Panc1 (cell line): ENCODE results near the gene COL27A1.

Experiments used
- POLR2AphosphoS5 ChIP-seq: IDR thresholded peaks from 2 replicates; pipeline ENCODE4 v1.6.1; 2012; ENCODE audit warnings: mild to moderate bottlenecking, low read depth, low read length, moderate library complexity
- SIN3A ChIP-seq: IDR thresholded peaks from 2 replicates; pipeline ENCODE4 v1.6.1; 2012; ENCODE audit warnings: low read depth, mild to moderate bottlenecking, low read length, moderate library complexity, borderline replicate concordance; ENCODE audit not compliant: insufficient read depth
- TCF7L2 ChIP-seq: IDR thresholded peaks from 2 replicates; pipeline ENCODE4 v1.6.1; 2011; ENCODE audit warnings: mild to moderate bottlenecking, low read depth, low read length, inconsistent platforms
- TF ChIP-seq, protein P1 (sequence below): fragments of 450-650 bp; IDR thresholded peaks from 2 replicates; pipeline ENCODE4 v1.5.1; 2017; ENCODE audit warnings: mild to moderate bottlenecking
- TF ChIP-seq, protein P2 (sequence below), 2 experiments: IDR thresholded peaks; 2 replicates each; pipeline ENCODE4 v1.6.1; 2011 to 2012; ENCODE audit warnings: low read depth in 2 of 2, control low read depth in 1 of 2, low read length in 1 of 2, mild to moderate bottlenecking in 1 of 2, moderate library complexity in 1 of 2; ENCODE audit not compliant: insufficient read depth in 1 of 2

DNA sequence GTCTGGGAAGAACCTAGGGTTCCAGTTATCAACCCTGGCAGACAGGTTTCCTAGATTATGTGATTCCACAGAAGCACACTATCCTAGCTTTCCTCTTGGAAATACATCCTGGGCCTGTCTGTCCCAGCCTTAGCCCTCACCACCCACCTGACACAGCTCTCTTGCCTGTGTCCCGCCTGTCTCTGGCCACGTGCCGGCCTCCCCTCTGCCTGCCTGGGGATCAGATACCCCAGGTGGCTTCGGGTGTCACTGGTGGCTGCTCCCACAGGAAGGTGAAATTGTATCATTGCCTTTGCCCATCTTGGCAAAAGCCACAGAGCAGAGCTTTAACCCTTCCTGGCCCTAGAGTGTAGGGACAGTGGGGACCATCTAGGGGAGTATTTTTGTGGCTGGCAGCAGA is 6.2 kb downstream of the COL27A1 start:
- TF ChIP-seq, protein P1, sequence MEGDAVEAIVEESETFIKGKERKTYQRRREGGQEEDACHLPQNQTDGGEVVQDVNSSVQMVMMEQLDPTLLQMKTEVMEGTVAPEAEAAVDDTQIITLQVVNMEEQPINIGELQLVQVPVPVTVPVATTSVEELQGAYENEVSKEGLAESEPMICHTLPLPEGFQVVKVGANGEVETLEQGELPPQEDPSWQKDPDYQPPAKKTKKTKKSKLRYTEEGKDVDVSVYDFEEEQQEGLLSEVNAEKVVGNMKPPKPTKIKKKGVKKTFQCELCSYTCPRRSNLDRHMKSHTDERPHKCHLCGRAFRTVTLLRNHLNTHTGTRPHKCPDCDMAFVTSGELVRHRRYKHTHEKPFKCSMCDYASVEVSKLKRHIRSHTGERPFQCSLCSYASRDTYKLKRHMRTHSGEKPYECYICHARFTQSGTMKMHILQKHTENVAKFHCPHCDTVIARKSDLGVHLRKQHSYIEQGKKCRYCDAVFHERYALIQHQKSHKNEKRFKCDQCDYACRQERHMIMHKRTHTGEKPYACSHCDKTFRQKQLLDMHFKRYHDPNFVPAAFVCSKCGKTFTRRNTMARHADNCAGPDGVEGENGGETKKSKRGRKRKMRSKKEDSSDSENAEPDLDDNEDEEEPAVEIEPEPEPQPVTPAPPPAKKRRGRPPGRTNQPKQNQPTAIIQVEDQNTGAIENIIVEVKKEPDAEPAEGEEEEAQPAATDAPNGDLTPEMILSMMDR: no peak
- no peak for TF ChIP-seq SIN3A
- no peak for TF ChIP-seq POLR2AphosphoS5
- TF ChIP-seq TCF7L2: no peak
- TF ChIP-seq, protein P2, sequence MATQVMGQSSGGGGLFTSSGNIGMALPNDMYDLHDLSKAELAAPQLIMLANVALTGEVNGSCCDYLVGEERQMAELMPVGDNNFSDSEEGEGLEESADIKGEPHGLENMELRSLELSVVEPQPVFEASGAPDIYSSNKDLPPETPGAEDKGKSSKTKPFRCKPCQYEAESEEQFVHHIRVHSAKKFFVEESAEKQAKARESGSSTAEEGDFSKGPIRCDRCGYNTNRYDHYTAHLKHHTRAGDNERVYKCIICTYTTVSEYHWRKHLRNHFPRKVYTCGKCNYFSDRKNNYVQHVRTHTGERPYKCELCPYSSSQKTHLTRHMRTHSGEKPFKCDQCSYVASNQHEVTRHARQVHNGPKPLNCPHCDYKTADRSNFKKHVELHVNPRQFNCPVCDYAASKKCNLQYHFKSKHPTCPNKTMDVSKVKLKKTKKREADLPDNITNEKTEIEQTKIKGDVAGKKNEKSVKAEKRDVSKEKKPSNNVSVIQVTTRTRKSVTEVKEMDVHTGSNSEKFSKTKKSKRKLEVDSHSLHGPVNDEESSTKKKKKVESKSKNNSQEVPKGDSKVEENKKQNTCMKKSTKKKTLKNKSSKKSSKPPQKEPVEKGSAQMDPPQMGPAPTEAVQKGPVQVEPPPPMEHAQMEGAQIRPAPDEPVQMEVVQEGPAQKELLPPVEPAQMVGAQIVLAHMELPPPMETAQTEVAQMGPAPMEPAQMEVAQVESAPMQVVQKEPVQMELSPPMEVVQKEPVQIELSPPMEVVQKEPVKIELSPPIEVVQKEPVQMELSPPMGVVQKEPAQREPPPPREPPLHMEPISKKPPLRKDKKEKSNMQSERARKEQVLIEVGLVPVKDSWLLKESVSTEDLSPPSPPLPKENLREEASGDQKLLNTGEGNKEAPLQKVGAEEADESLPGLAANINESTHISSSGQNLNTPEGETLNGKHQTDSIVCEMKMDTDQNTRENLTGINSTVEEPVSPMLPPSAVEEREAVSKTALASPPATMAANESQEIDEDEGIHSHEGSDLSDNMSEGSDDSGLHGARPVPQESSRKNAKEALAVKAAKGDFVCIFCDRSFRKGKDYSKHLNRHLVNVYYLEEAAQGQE (IDR thresholded peaks at IDR 0.05; ENCODE audit: insufficient read depth in 1 of 2, low read depth in 2 of 2, low read length in 1 of 2): no peak
